Astrocyte (in vitro differentiated cells and primary cell): ENCODE measurements around the gene LRRC34.

Experiments used
- CTCF ChIP-seq: IDR thresholded peaks from 2 replicates; pipeline ENCODE4 v1.5.1; 2011; ENCODE audit warnings: low read depth, mild to moderate bottlenecking, inconsistent platforms, low read length, moderate library complexity; ENCODE audit not compliant: insufficient read depth
- EZH2 ChIP-seq: IDR thresholded peaks from 2 replicates; pipeline ENCODE4 v1.6.1; 2012; ENCODE audit warnings: mild to moderate bottlenecking, low read length, inconsistent platforms; ENCODE audit not compliant: insufficient read depth

- TF ChIP-seq EZH2, result no peak
- no peak for TF ChIP-seq CTCF
Observed at GRCh38 chr3:169846458-169847193, 33.9 kb upstream of the LRRC34 start.
